Measurements from ENCODE around the gene IGF1.

DNA sequence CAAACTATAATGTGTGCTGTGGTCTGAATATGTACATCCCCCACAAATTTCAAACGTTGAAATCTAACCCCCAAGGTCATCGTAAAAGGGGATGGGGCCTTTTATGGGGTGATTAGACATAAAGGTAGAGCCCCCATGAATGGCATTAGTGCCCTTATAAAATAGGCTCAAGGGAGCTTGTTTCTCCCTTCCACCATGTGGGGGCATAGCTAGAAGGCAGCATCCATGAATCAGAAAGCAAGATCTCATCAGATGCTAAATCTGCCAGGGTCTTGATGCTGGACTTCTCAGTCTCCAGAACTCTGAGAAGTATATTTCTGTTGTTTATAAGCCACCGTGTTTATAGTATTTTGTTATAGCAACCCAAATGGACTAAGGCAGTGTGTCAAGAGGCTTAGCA is 33.4 kb upstream of the IGF1 start:
- TF ChIP-seq, protein P1, sequence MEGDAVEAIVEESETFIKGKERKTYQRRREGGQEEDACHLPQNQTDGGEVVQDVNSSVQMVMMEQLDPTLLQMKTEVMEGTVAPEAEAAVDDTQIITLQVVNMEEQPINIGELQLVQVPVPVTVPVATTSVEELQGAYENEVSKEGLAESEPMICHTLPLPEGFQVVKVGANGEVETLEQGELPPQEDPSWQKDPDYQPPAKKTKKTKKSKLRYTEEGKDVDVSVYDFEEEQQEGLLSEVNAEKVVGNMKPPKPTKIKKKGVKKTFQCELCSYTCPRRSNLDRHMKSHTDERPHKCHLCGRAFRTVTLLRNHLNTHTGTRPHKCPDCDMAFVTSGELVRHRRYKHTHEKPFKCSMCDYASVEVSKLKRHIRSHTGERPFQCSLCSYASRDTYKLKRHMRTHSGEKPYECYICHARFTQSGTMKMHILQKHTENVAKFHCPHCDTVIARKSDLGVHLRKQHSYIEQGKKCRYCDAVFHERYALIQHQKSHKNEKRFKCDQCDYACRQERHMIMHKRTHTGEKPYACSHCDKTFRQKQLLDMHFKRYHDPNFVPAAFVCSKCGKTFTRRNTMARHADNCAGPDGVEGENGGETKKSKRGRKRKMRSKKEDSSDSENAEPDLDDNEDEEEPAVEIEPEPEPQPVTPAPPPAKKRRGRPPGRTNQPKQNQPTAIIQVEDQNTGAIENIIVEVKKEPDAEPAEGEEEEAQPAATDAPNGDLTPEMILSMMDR (IDR thresholded peaks at IDR 0.05; ENCODE audit: low read depth, low read length, poor library complexity, severe bottlenecking), result no peak
- no peak for TF ChIP-seq EZH2phosphoT487 (IDR thresholded peaks at IDR 0.05; ENCODE audit: borderline replicate concordance, low read length)

All from DOHH2 (cell line).